AG10803 (cell line): Measurements from ENCODE around the gene C5AR1.
A peak's percentile ranks its signal among the peaks of the same experiment; 100 is the strongest.
"Not testable (repeated sequence)": the region's sequence is repeated elsewhere in the genome, so short reads cannot be mapped to it uniquely, and the experiment has no call there.

ENCODE experiments used
- DNase-seq: peaks from one replicate; pipeline ENCODE4 v3.0.0; 2010; ENCODE audit warnings: low read depth
- H3K4me3 ChIP-seq: 2 replicates; pipeline ENCODE4 v1.5.1; 2011; ENCODE audit warnings: mild to moderate bottlenecking, low read length, control low read depth
- CTCF ChIP-seq: conservative IDR thresholded peaks from 2 replicates; pipeline ENCODE4 v1.5.1; 2011; ENCODE audit warnings: mild to moderate bottlenecking, low read length, control low read depth, inconsistent platforms

Gene C5AR1

GRCh38 chr19:47339196-47339880, 29.7 kb downstream of the C5AR1 start:
- no peak for TF ChIP-seq CTCF
- no peak overlapping the region for H3K4me3 ChIP-seq
- no peak for DNase-seq

GRCh38 chr19:47340477-47341208, 31.0 kb downstream of the C5AR1 start:
- no peak overlapping the region for H3K4me3 ChIP-seq
- DNase-seq: no peak
- TF ChIP-seq CTCF: no peak

- no peak for TF ChIP-seq CTCF
- H3K4me3 ChIP-seq: no peak overlapping the region
- no peak for DNase-seq
Measured at GRCh38 chr19:47341734-47342133, 32.1 kb downstream of the C5AR1 start.

- no peak for TF ChIP-seq CTCF
- H3K4me3 ChIP-seq: no peak overlapping the region
- DNase-seq: no peak
Measured at GRCh38 chr19:47343194-47343802, 33.6 kb downstream of the C5AR1 start.

GRCh38 chr19:47344425-47344824, 34.8 kb downstream of the C5AR1 start:
- H3K4me3 ChIP-seq: no peak overlapping the region
- no peak for DNase-seq
- no peak for TF ChIP-seq CTCF

GRCh38 chr19:47346024-47346423, 36.4 kb downstream of the C5AR1 start:
- H3K4me3 ChIP-seq, DNase-seq: not testable (repeated sequence)

GRCh38 chr19:47348819-47349795, 39.4 kb downstream of the C5AR1 start, which contains the start of gene DHX34:
Gene DHX34, plus strand, starts transcription at chr19:47349315. Its CDS starts 3,716 bp downstream, at chr19:47353031.
- DNase-seq: peak; percentile 99
- TF ChIP-seq CTCF: peak; percentile 86

More at GRCh38 chr19:47348819-47349795, 39.4 kb downstream of the C5AR1 start, which contains the start of gene DHX34:
- peak within 1 kb of the TSS; percentile 97 for H3K4me3 ChIP-seq
